Astrocyte (in vitro differentiated cells and primary cell): Measurements from ENCODE around the gene GDPD4. TPM values are rescaled to one million over a fixed set of nuclear protein-coding genes. Genes with fewer than 3 reads are reported as not detected.

Experiments
- DNase-seq: peaks from one replicate; pipeline ENCODE4 v3.0.0-alpha.2; 2010; ENCODE audit warnings: low read depth
- FAIRE-seq: peaks from 2 replicates; lab custom pipeline; 2011; peaks lifted over from hg19 to GRCh38; lab: Jason Lieb, UNC
- H2AFZ ChIP-seq: 2 replicates; pipeline ENCODE4 v1.6.0; 2012; ENCODE audit warnings: low read depth, low read length, inconsistent platforms
- H3K27ac ChIP-seq: 2 replicates; pipeline ENCODE4 v1.5.1; 2011; ENCODE audit warnings: low read depth, low read length, inconsistent platforms
- H3K27me3 ChIP-seq: 2 replicates; pipeline ENCODE4 v1.6.0; 2011; ENCODE audit warnings: low read length, inconsistent platforms; ENCODE audit not compliant: insufficient read depth
- H3K36me3 ChIP-seq: 2 replicates; pipeline ENCODE4 v1.5.1; 2011; ENCODE audit warnings: low read length, inconsistent platforms; ENCODE audit not compliant: insufficient read depth
- H3K4me1 ChIP-seq: 2 replicates; pipeline ENCODE4 v1.5.1; 2011; ENCODE audit warnings: low read length, inconsistent platforms; ENCODE audit not compliant: insufficient read depth
- H3K4me2 ChIP-seq: 2 replicates; pipeline ENCODE4 v1.6.0; 2012; ENCODE audit warnings: low read length, inconsistent platforms
- H3K4me3 ChIP-seq: 2 replicates; pipeline ENCODE4 v1.5.1; 2011; ENCODE audit warnings: low read depth, mild to moderate bottlenecking, low read length, inconsistent platforms; ENCODE audit not compliant: insufficient read depth
- H3K79me2 ChIP-seq: 2 replicates; pipeline ENCODE4 v1.6.0; 2012; ENCODE audit warnings: mild to moderate bottlenecking, low read length, inconsistent platforms; ENCODE audit not compliant: insufficient read depth
- H3K9ac ChIP-seq: 2 replicates; pipeline ENCODE4 v1.6.0; 2012; ENCODE audit warnings: mild to moderate bottlenecking, low read length, inconsistent platforms
- H3K9me3 ChIP-seq: 2 replicates; pipeline ENCODE4 v1.5.1; 2012; ENCODE audit warnings: low read depth, mild to moderate bottlenecking, low read length, inconsistent platforms; ENCODE audit not compliant: insufficient read depth
- H4K20me1 ChIP-seq: 2 replicates; pipeline ENCODE4 v1.6.0; 2012; ENCODE audit warnings: low read length, inconsistent platforms; ENCODE audit not compliant: insufficient read depth
- H3K27ac Mint-ChIP-seq: one replicate; pipeline ENCODE4 v1.8.0; 2021; ENCODE audit warnings: mild to moderate bottlenecking, mixed read lengths; ENCODE audit not compliant: unreplicated experiment
- H3K27me3 Mint-ChIP-seq: one replicate; pipeline ENCODE4 v1.8.0; 2021; ENCODE audit warnings: low read depth, mixed read lengths; ENCODE audit not compliant: unreplicated experiment
- H3K36me3 Mint-ChIP-seq: one replicate; pipeline ENCODE4 v1.8.0; 2021; ENCODE audit warnings: low read depth, mixed read lengths; ENCODE audit not compliant: unreplicated experiment
- H3K4me1 Mint-ChIP-seq: one replicate; pipeline ENCODE4 v1.8.0; 2021; ENCODE audit warnings: low read depth, mixed read lengths; ENCODE audit not compliant: unreplicated experiment
- H3K4me3 Mint-ChIP-seq: one replicate; pipeline ENCODE4 v1.8.0; 2021; ENCODE audit warnings: mild to moderate bottlenecking, moderate library complexity, mixed read lengths; ENCODE audit not compliant: unreplicated experiment
- H3K9me3 Mint-ChIP-seq: one replicate; pipeline ENCODE4 v1.8.0; 2021; ENCODE audit warnings: mild to moderate bottlenecking, mixed read lengths; ENCODE audit not compliant: unreplicated experiment
- CTCF ChIP-seq: IDR thresholded peaks from 2 replicates; pipeline ENCODE4 v1.5.1; 2011; ENCODE audit warnings: low read depth, mild to moderate bottlenecking, inconsistent platforms, low read length, moderate library complexity; ENCODE audit not compliant: insufficient read depth
- EZH2 ChIP-seq: IDR thresholded peaks from 2 replicates; pipeline ENCODE4 v1.6.1; 2012; ENCODE audit warnings: mild to moderate bottlenecking, low read length, inconsistent platforms; ENCODE audit not compliant: insufficient read depth
- total RNA-seq: library from RNA; stranded (reverse); gene quantifications from 2 replicates; pipeline ENCODE4 v1.2.1, GENCODE V29; 2021

The GDPD4 gene
- total RNA-seq, 1 donor from 2014 or later = not detected

GRCh38 chr11:77200351-77201268 lies 100.9 kb downstream of the GDPD4 start:
- Mint-ChIP-seq H3K9me3 (no peaks in the 10 kb centered on the region), H3K27ac (no peak overlapping the region), H3K36me3 (peaks cover 4% of the 10 kb centered on the region), H3K27me3 (peaks cover 40% of the 10 kb centered on the region), H3K4me1 (no peaks in the 10 kb centered on the region), H3K4me3 (no peak overlapping the region)
- TF ChIP-seq EZH2 (no peak), CTCF (no peak)
- Histone ChIP-seq H3K36me3 (no peaks in the 10 kb centered on the region), H3K27me3 (no peaks in the 10 kb centered on the region), H3K4me2 (no peak overlapping the region), H3K9ac (no peak overlapping the region), H4K20me1 (no peaks in the 10 kb centered on the region), H3K4me3 (no peak overlapping the region), H2AFZ (no peak overlapping the region), H3K27ac (no peak overlapping the region), H3K79me2 (no peaks in the 10 kb centered on the region), H3K4me1 (no peaks in the 10 kb centered on the region), H3K9me3 (no peaks in the 10 kb centered on the region)
- FAIRE-seq (no peak), DNase-seq (no peak)

GRCh38 chr11:77199137-77199745 lies 102.2 kb downstream of the GDPD4 start:
- peaks cover 31% of the 10 kb centered on the region for H3K27me3 Mint-ChIP-seq
- Histone ChIP-seq H3K79me2 (no peaks in the 10 kb centered on the region), H4K20me1 (no peaks in the 10 kb centered on the region), H3K9me3 (no peaks in the 10 kb centered on the region), H3K27ac (no peak overlapping the region), H3K4me1 (no peaks in the 10 kb centered on the region), H3K27me3 (no peaks in the 10 kb centered on the region), H3K36me3 (no peaks in the 10 kb centered on the region), H3K4me3 (no peak overlapping the region), H2AFZ (no peak overlapping the region), H3K9ac (no peak overlapping the region), H3K4me2 (no peak overlapping the region)
- H3K36me3 Mint-ChIP-seq = peaks cover 4% of the 10 kb centered on the region
- no peaks in the 10 kb centered on the region for H3K9me3 Mint-ChIP-seq
- no peak for FAIRE-seq
- TF ChIP-seq EZH2 (no peak), CTCF (no peak)
- DNase-seq = no peak
- no peak overlapping the region for H3K27ac Mint-ChIP-seq
- no peaks in the 10 kb centered on the region for H3K4me1 Mint-ChIP-seq
- no peak overlapping the region for H3K4me3 Mint-ChIP-seq
